Natural killer cell (primary cell): ENCODE data around the gene NT5E. TPM values are rescaled to one million over a fixed set of nuclear protein-coding genes. Genes with fewer than 3 reads are reported as not detected.

Experiments
- ATAC-seq, 3 donors: fragments of 150-1000 bp in 2 of 3; fragments of 200-7000 bp in 1 of 3; cut with Tn5 transposase; 1 replicate in 1 of 3; 2 replicates in 2 of 3; pipeline ENCODE4 v1.10.0; 2021; ENCODE audit warnings: mild to moderate bottlenecking in 2 of 3, moderate library complexity in 2 of 3
- DNase-seq, 2 donors: peaks; one replicate each; pipeline versions ENCODE4 v3.0.0 to v3.0.0-alpha.2; 2013 to 2021; ENCODE audit warnings: mixed read lengths in 1 of 2
- H3K27ac ChIP-seq: one replicate; pipeline ENCODE4 v1.5.1; 2013; ENCODE audit warnings: mild to moderate bottlenecking, low read length
- H3K27me3 ChIP-seq: one replicate; pipeline ENCODE4 v1.6.1; 2013; ENCODE audit warnings: low read length; ENCODE audit not compliant: control insufficient read depth, insufficient read depth
- H3K36me3 ChIP-seq: one replicate; pipeline ENCODE4 v1.6.1; 2013; ENCODE audit warnings: low read length; ENCODE audit not compliant: control insufficient read depth, insufficient read depth
- H3K4me1 ChIP-seq: one replicate; pipeline ENCODE4 v1.6.1; 2013; ENCODE audit warnings: low read length; ENCODE audit not compliant: control insufficient read depth, insufficient read depth
- H3K4me3 ChIP-seq: one replicate; pipeline ENCODE4 v1.5.1; 2013; ENCODE audit warnings: low read length
- H3K9me3 ChIP-seq: one replicate; pipeline ENCODE4 v1.6.1; 2013; ENCODE audit warnings: low read length; ENCODE audit not compliant: control insufficient read depth, insufficient read depth
- H3K27ac Mint-ChIP-seq, 2 donors: one replicate each; pipeline ENCODE4 v1.8.0; 2022; ENCODE audit warnings: mild to moderate bottlenecking in 2 of 2, mixed read lengths in 2 of 2, moderate library complexity in 1 of 2
- H3K27me3 Mint-ChIP-seq, 2 donors: one replicate each; pipeline ENCODE4 v1.8.0; 2022; ENCODE audit warnings: low read depth in 2 of 2, mixed read lengths in 2 of 2
- H3K36me3 Mint-ChIP-seq: one replicate; pipeline ENCODE4 v1.8.0; 2022; ENCODE audit warnings: mixed read lengths
- H3K4me1 Mint-ChIP-seq, 2 donors: one replicate each; pipeline ENCODE4 v1.8.0; 2022; ENCODE audit warnings: mixed read lengths in 2 of 2
- H3K4me3 Mint-ChIP-seq: one replicate; pipeline ENCODE4 v1.8.0; 2022; ENCODE audit warnings: mild to moderate bottlenecking, moderate library complexity, mixed read lengths
- H3K9me3 Mint-ChIP-seq, 2 donors: one replicate each; pipeline ENCODE4 v1.8.0; 2022; ENCODE audit warnings: mixed read lengths in 2 of 2
- WGBS: methylation state at CpG from one replicate; pipeline ENCODE4 v1.1.7; 2013; ENCODE audit warnings: missing lambda C conversion rate; ENCODE audit not compliant: insufficient coverage; 5-methylcytosine and 5-hydroxymethylcytosine counted together
- intact Hi-C: fragments of 100-400 bp; cut with micrococcal nuclease; formaldehyde crosslinking; loops from one replicate; pipeline ENCODE4 v1.14.2; 2022
- total RNA-seq, 4 donors: library from RNA; stranded (reverse); fragments of 120-200 nt in 1 of 4; gene quantifications; one replicate each; pipeline versions ENCODE4 v1.2.3 to v1.2.4, GENCODE V29; 2013 to 2022
- TF ChIP-seq, protein P1 (sequence below): fragments of 200-600 bp; IDR thresholded peaks from one replicate; pipeline ENCODE4 v1.8.0; 2022; ENCODE audit warnings: antibody characterized with exemption

Gene NT5E
- total RNA-seq, 3 donors from 2014 or later (not counting 1 experiment from before 2014, with no cell fraction given) = 0.57 to 0.70 TPM; not detected in 1

DNA sequence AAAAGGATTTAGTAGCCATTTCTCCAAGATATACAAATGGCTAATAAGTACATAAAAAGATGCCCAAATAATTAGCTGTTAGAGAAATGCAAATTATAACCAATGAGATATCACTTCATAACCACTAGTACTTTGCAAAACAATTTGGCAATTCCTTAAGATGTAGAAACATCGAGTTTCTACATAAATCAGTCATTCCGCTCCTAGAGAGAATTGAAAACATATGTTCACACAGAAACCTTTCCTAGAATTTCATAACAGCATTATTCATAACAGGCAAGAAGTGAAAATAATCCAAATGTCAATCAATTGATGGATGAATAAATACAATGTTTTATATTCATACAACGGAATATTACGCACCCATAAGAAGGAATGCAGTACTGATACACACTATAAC, 20.5 kb upstream of the NT5E start:
- H3K4me1 Mint-ChIP-seq = no peaks in the 10 kb centered on the region
- TF ChIP-seq, protein P1, sequence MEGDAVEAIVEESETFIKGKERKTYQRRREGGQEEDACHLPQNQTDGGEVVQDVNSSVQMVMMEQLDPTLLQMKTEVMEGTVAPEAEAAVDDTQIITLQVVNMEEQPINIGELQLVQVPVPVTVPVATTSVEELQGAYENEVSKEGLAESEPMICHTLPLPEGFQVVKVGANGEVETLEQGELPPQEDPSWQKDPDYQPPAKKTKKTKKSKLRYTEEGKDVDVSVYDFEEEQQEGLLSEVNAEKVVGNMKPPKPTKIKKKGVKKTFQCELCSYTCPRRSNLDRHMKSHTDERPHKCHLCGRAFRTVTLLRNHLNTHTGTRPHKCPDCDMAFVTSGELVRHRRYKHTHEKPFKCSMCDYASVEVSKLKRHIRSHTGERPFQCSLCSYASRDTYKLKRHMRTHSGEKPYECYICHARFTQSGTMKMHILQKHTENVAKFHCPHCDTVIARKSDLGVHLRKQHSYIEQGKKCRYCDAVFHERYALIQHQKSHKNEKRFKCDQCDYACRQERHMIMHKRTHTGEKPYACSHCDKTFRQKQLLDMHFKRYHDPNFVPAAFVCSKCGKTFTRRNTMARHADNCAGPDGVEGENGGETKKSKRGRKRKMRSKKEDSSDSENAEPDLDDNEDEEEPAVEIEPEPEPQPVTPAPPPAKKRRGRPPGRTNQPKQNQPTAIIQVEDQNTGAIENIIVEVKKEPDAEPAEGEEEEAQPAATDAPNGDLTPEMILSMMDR = no peak
- no peak overlapping the region for H3K4me3 Mint-ChIP-seq
- peaks cover 10% of the 10 kb centered on the region for H3K36me3 Mint-ChIP-seq
- intact Hi-C loops = no loop called here
- ATAC-seq (no peak), DNase-seq (no peak)
- WGBS = 100% methylated on average over 2 of the region's 4 CpGs
- peaks cover 5% of the 10 kb centered on the region for H3K9me3 ChIP-seq
- no peak overlapping the region for H3K27ac ChIP-seq
- H3K4me1 ChIP-seq = no peaks in the 10 kb centered on the region
- H3K36me3 ChIP-seq = no peaks in the 10 kb centered on the region
- no peak overlapping the region for H3K4me3 ChIP-seq
- no peaks in the 10 kb centered on the region for H3K27me3 ChIP-seq
- H3K9me3 Mint-ChIP-seq = peaks cover 2 to 6% of the 10 kb centered on the region in 2 donors
- H3K27me3 Mint-ChIP-seq = peaks cover 4 to 11% of the 10 kb centered on the region in 2 donors
- no peak overlapping the region for H3K27ac Mint-ChIP-seq

DNA sequence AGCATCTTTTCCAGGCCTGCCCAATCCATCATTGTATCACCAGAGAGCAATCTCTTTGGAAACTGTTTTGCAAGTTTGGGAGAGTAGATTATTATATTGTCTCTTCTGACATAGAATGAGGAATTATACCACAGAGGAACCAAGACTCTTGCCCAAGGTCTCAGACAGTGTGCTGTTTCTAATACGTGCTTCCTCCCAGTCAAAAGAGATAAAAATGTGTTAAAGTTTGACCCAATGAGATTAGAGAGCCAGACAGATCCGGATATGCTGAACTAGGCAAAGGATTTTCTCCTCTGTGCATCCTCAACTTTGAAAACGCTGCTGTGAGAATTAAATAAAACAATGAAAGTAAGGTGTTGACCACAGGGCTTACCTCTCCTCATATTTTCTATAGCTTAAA, 18.6 kb upstream of the NT5E start:
- Histone ChIP-seq H3K27me3 (no peaks in the 10 kb centered on the region), H3K4me1 (no peaks in the 10 kb centered on the region), H3K9me3 (peaks cover 2% of the 10 kb centered on the region), H3K27ac (no peak overlapping the region), H3K36me3 (no peaks in the 10 kb centered on the region), H3K4me3 (no peak overlapping the region)
- Mint-ChIP-seq H3K4me1 (no peaks in the 10 kb centered on the region), H3K4me3 (no peak overlapping the region), H3K9me3 (no peaks in the 10 kb centered on the region), H3K27me3 (peaks cover 4 to 11% of the 10 kb centered on the region in 2 donors), H3K36me3 (no peaks in the 10 kb centered on the region), H3K27ac (no peak overlapping the region)
- TF ChIP-seq, protein P1 = no peak
- 71% methylated on average over 2 of the region's 3 CpGs for WGBS
- ATAC-seq (no peak), DNase-seq (no peak)
- intact Hi-C loops = no loop called here

DNA sequence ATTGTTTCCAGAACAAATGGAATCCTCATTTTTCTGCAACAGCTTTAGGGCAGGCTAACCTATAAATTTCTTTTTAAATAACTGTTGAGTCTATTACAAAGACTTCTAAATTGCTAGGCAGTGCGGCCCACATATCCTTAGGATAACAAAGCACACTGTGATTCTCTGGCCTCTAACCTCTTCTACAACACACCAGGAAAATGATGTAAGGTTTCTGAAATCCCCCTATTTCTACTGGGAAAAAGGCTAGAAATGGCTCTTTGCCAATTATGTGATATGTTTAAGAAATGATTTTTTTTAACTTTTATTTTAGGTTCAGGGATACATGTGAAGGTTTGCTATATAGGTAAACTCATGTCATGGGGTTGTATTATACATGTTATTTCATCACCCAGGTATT, 17.3 kb upstream of the NT5E start:
- H3K27me3 ChIP-seq = no peaks in the 10 kb centered on the region
- Mint-ChIP-seq H3K27ac (no peak overlapping the region), H3K36me3 (no peaks in the 10 kb centered on the region), H3K9me3 (no peaks in the 10 kb centered on the region), H3K4me1 (no peaks in the 10 kb centered on the region), H3K27me3 (peaks cover 1 to 9% of the 10 kb centered on the region in 2 donors), H3K4me3 (no peak overlapping the region)
- TF ChIP-seq, protein P1 = no peak
- no CpG with 5 or more reads among the region's 1 CpG for WGBS
- ATAC-seq = no peak
- H3K9me3 ChIP-seq = no peaks in the 10 kb centered on the region
- no peak overlapping the region for H3K27ac ChIP-seq
- H3K4me1 ChIP-seq = no peaks in the 10 kb centered on the region
- no peak for DNase-seq
- no peak overlapping the region for H3K4me3 ChIP-seq
- no peaks in the 10 kb centered on the region for H3K36me3 ChIP-seq
- intact Hi-C loops = no loop called here

DNA sequence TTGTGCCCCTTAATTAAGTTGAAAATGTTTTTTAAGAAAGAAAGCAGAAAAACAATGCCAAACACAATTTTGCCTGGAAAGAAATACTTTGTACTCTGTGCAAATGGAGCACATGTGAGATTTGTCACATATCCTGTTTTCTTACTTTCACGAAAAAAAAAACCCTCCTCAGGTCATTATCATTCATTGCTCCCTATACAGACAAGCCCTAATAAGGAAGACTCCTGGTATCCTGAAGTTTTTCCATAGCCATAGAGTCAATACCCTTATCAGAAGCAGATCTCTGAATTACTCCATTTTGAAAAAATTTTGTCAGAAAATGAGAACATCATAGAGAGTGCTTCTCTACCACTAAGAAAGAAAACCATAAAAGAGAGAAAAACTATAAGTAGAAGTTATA, 14.0 kb upstream of the NT5E start:
- Histone ChIP-seq H3K4me3 (no peak overlapping the region), H3K27me3 (no peaks in the 10 kb centered on the region), H3K9me3 (no peaks in the 10 kb centered on the region), H3K4me1 (no peaks in the 10 kb centered on the region), H3K36me3 (no peaks in the 10 kb centered on the region), H3K27ac (no peak overlapping the region)
- no peaks in the 10 kb centered on the region for H3K4me1 Mint-ChIP-seq
- WGBS = 50% methylated on average over 1 of the region's 1 CpG
- TF ChIP-seq, protein P1 = no peak
- peaks cover 0 to 3% of the 10 kb centered on the region in 2 donors for H3K9me3 Mint-ChIP-seq
- no peak overlapping the region for H3K27ac Mint-ChIP-seq
- DNase-seq (no peak), ATAC-seq (no peak)
- intact Hi-C loops = no loop called here
- no peaks in the 10 kb centered on the region for H3K36me3 Mint-ChIP-seq
- H3K27me3 Mint-ChIP-seq = peaks cover 10 to 23% of the 10 kb centered on the region in 2 donors
- H3K4me3 Mint-ChIP-seq = no peak overlapping the region
